LNCaP clone FGC (cell line): ENCODE results near the gene NUDT3.
A peak's percentile ranks its signal among the peaks of the same experiment; 100 is the strongest.
"Not testable (repeated sequence)": the region's sequence is repeated elsewhere in the genome, so short reads cannot be mapped to it uniquely, and the experiment has no call there.

Source experiments
- DNase-seq: peaks from one replicate; pipeline ENCODE4 v3.0.0-alpha.2; 2011; ENCODE audit warnings: low read depth
- H3K4me3 ChIP-seq: 2 replicates; pipeline ENCODE4 v1.5.1; 2011; ENCODE audit warnings: mild to moderate bottlenecking, low read depth, low read length, control low read depth
- TF ChIP-seq, protein P1 (sequence below): IDR thresholded peaks from 2 replicates; pipeline ENCODE4 v1.5.1; 2012; ENCODE audit warnings: mild to moderate bottlenecking; ENCODE audit not compliant: control insufficient read depth, insufficient read depth; ENCODE audit errors: extremely low read depth

NUDT3 gene

DNA sequence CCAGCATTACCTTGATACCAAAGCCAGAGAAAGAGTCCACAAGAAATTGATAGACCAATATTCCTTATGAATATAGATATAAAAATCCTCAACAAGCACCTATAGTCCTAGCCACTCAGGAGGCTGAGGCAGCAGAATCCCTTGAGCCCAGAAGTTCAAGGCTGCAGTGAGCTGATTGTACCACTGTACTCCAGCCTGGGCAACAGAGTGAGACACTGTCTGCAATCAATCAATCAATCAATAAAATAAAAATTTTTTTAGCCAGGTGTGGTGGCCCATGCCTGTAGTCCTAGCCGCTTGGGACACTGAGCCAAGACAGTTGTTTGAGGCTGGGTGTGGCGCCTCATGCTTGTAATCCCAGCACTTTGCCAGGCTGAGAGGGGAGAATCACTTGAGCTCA lies 124.7 kb downstream of the NUDT3 start:
- TF ChIP-seq, protein P1, sequence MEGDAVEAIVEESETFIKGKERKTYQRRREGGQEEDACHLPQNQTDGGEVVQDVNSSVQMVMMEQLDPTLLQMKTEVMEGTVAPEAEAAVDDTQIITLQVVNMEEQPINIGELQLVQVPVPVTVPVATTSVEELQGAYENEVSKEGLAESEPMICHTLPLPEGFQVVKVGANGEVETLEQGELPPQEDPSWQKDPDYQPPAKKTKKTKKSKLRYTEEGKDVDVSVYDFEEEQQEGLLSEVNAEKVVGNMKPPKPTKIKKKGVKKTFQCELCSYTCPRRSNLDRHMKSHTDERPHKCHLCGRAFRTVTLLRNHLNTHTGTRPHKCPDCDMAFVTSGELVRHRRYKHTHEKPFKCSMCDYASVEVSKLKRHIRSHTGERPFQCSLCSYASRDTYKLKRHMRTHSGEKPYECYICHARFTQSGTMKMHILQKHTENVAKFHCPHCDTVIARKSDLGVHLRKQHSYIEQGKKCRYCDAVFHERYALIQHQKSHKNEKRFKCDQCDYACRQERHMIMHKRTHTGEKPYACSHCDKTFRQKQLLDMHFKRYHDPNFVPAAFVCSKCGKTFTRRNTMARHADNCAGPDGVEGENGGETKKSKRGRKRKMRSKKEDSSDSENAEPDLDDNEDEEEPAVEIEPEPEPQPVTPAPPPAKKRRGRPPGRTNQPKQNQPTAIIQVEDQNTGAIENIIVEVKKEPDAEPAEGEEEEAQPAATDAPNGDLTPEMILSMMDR: no peak
- H3K4me3 ChIP-seq: no peak overlapping the region
- DNase-seq: no peak

DNA sequence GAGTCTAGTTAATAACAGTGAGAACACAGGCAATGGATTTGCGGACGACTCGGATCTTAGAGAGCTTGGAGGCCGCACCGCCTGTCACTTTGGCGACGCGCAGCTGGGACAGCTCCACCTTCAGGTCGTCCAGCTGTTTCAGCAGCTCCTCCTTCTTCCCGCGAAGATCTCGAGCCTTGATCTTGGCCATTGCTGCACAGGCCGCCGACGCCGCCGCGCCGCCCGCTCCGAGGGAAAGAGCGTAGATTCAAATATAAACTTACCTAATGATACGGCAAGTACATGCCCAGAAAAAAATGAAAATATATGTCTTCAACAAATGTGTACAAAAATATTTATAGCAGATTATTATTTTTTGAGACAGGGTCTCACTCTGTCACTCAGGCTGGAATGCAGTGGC lies 129.0 kb downstream of the NUDT3 start:
- not testable (repeated sequence) for DNase-seq, H3K4me3 ChIP-seq

DNA sequence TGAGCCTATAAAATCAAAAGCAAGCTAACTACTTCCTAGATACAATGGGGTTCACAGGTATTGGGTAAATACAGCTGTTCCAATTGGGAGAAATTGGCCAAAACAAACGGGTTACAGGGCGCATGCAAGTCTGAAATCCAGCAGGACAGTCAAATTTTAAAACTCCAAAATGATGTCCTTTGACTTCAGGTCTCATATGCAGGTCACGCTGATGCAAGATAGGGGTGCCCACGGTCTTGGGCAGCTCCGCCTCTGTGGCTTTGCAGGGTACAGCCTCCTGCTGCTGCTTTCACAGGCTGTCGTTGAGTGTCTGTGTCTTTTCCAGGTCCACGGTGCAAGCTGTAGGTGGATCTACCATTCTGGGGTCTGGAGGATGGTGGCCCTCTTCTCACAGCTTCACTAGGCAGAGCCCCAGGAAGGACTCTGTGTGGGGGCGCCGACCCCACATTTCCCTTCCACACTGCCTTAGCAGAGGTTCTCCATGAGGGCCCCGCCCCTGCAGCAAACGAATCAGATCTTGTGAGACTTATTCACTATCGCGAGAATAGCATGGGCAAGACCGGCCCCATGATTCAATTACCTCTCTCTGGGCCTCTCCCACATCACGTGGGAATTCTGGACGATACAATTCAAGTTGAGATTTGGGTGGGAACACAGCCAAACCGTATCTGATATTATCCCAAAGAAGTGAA lies 131.7 kb downstream of the NUDT3 start:
- DNase-seq: no peak
- TF ChIP-seq, protein P1: no peak
- no peak overlapping the region for H3K4me3 ChIP-seq

DNA sequence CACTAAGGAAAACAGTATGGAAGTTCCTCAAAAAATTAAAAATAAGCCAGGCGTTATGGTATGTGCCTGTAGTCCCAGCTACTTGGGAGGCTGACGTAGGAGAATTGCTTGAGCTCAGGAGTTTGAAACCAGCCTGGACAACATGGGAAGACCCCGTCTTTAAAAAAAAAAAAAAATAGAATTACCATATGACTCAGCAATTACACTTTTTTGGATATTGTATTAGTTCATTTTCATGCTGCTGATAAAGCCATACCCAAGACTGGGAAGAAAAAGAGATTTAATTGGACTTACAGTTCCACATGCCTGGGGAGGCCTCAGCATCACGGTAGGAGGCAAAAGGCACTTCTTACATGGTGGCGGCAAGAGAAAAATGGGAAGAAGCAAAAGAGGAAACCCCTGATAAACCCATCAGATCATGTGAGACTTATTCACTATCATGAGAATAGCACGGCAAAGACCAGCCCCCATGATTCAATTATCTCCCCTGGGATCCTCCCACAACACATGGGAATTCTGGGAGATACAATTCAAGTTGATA lies 132.9 kb downstream of the NUDT3 start:
- H3K4me3 ChIP-seq: no peak overlapping the region
- TF ChIP-seq, protein P1: no peak
- DNase-seq: no peak

GRCh38 chr6:34252395-34252794 lies 140.1 kb downstream of the NUDT3 start:
- peak; percentile 69 for DNase-seq
- not testable (repeated sequence) for H3K4me3 ChIP-seq

DNA sequence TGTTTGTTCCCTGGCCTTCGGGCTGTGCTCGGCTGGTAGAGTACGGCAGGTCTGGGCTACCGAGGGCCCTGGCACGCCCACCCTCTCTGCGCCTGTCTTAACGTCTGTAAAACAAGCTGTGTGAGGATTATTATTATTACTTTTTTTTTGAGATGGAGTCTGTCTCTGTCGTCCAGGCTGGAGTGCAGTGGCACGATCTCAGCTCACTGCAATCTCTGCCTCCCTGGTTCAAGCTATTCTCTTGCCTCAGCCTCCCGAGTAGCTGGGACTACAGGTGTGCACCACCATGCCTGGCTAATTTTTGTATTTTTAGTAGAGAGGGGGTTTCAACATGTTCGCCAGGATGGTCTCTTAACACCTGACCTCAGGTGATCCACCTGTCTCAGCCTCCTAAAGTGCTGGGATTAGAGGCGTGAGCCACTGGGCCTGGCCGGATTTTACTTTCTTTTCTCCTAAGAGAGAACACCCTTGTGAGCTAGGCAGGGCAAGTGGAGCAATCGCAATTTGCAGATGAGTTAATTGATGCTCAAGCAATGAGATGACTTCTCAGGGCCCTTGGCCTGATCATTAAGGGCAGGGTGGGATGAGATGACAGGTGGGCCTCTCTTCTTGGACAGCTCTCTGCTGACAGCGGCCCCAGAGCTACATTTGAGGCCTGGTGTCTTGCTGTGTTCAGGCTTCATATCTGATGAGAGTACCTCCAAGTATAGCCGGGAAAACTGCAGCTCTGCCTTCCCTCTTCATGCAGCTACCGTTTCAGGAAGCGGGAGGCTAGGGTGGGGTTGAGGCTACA lies 142.8 kb downstream of the NUDT3 start:
- TF ChIP-seq, protein P1: no peak
- DNase-seq: no peak
- peak overlapping the region; percentile 81 for H3K4me3 ChIP-seq

GRCh38 chr6:34248727-34249468 lies 143.6 kb downstream of the NUDT3 start, which contains the start of gene SMIM29:
SMIM29 (minus strand) TSS chr6:34249006; CDS start chr6:34247791, 1,215 bp downstream.
- DNase-seq: peak; percentile 80
- H3K4me3 ChIP-seq: peak within 1 kb of the TSS; percentile 81
- TF ChIP-seq, protein P1: peak; percentile 93
